K562 (cell line): Measurements from ENCODE around the gene C2CD2. TPM values are rescaled to one million over a fixed set of nuclear protein-coding genes. Genes with fewer than 3 reads are reported as not detected.
A peak's percentile ranks its signal among the peaks of the same experiment; 100 is the strongest.

ENCODE experiments used
- CCNT2 ChIP-seq: IDR thresholded peaks from 2 replicates; pipeline ENCODE4 v1.6.1; 2011; ENCODE audit warnings: borderline replicate concordance, low read depth, mild to moderate bottlenecking, moderate library complexity, mixed read lengths, low read length; ENCODE audit not compliant: insufficient read length; ENCODE audit errors: extremely low read depth
- CTCFL ChIP-seq: IDR thresholded peaks from 2 replicates; pipeline ENCODE4 v1.6.1; 2011; ENCODE audit warnings: borderline replicate concordance, low read depth, mild to moderate bottlenecking, moderate library complexity, low read length; ENCODE audit not compliant: insufficient read depth, poor library complexity, severe bottlenecking
- HDAC8 ChIP-seq: fragments of 450-650 bp; IDR thresholded peaks from 2 replicates; pipeline ENCODE4 v1.6.1; 2016; ENCODE audit warnings: mild to moderate bottlenecking, missing genetic modification characterization, moderate library complexity, missing compliant biosample characterization
- NKRF ChIP-seq: fragments of 450-650 bp; IDR thresholded peaks from 2 replicates; pipeline ENCODE4 v1.6.1; 2016; ENCODE audit warnings: borderline replicate concordance
- PHF20 ChIP-seq: fragments of 450-650 bp; IDR thresholded peaks from 2 replicates; pipeline ENCODE4 v1.6.1; 2018; ENCODE audit not compliant: partially characterized antibody
- PHF21A ChIP-seq: fragments of 450-650 bp; IDR thresholded peaks from 2 replicates; pipeline ENCODE4 v1.6.1; 2017; ENCODE audit warnings: low read depth, borderline replicate concordance
- SIX5 ChIP-seq, 2 experiments: IDR thresholded peaks; 2 replicates each; pipeline ENCODE4 v1.6.1; 2011; ENCODE audit warnings: low read length in 2 of 2, borderline replicate concordance in 1 of 2, low read depth in 1 of 2, mild to moderate bottlenecking in 1 of 2, moderate library complexity in 1 of 2; ENCODE audit not compliant: insufficient read depth in 1 of 2
- SMARCA5 ChIP-seq: fragments of 450-650 bp; IDR thresholded peaks from 2 replicates; pipeline ENCODE4 v1.6.1; 2016
- SMC3 ChIP-seq: conservative IDR thresholded peaks from 2 replicates; pipeline ENCODE4 v1.6.1; 2011; ENCODE audit warnings: low read depth, low read length, improper control_type of control experiment; ENCODE audit not compliant: insufficient read depth
- SP2 ChIP-seq: IDR thresholded peaks from 2 replicates; pipeline ENCODE4 v1.6.1; 2011; ENCODE audit warnings: mild to moderate bottlenecking, low read depth, low read length, moderate library complexity; ENCODE audit not compliant: poor library complexity, severe bottlenecking; ENCODE audit errors: extremely low read depth
- SRF ChIP-seq, 2 experiments: fragments of 250-450, 450-650 bp in 1 of 2; sonication (Bioruptor Pico) in 1 of 2; sonication (generic) in 1 of 2; formaldehyde crosslinking; IDR thresholded peaks; 2 replicates each; pipeline versions ENCODE4 v1.5.0 to v1.5.1; 2020 to 2022; ENCODE audit warnings: mild to moderate bottlenecking in 1 of 2, missing genetic modification reagents in 1 of 2
- TBL1XR1 ChIP-seq, 2 experiments: IDR thresholded peaks; 2 replicates each; pipeline ENCODE4 v1.6.1; 2012; ENCODE audit warnings: improper control_type of control experiment in 2 of 2, low read length in 2 of 2, mild to moderate bottlenecking in 1 of 2
- ZBTB17 ChIP-seq: fragments of 450-650 bp; formaldehyde crosslinking; IDR thresholded peaks from 2 replicates; pipeline ENCODE4 v1.4.0; 2020; ENCODE audit warnings: mild to moderate bottlenecking
- ZNF134 ChIP-seq: fragments of 250-450 bp; sonication (Bioruptor Pico); conservative IDR thresholded peaks from 2 replicates; pipeline ENCODE4 v1.4.0; 2020
- ZNF197 ChIP-seq: fragments of 200-800 bp; sonication (Bioruptor generic); IDR thresholded peaks from 2 replicates; pipeline ENCODE4 v1.6.1; 2016; ENCODE audit warnings: low read depth, missing genetic modification characterization, missing compliant biosample characterization
- polyA plus RNA-seq, 8 experiments: library from polyadenylated mRNA; depleted of rRNA in 4 of 8; stranded (reverse) in 5 of 8; unstranded in 3 of 8; fragments of >200 nt; fragmentation: Nextera tagmentation in 2 of 8; fragmentation: Illumina TruSeq in 1 of 8; extraction: Ambion mirVana in 2 of 8; extraction: Trizol in 1 of 8; gene quantifications; 2 replicates each; pipeline versions ENCODE4 v1.2.1 to v1.2.3, GENCODE V29; 2011 to 2014; ENCODE audit warnings: inconsistent platforms in 1 of 8, missing spikeins in 1 of 8
- total RNA-seq, 7 experiments: library from RNA; depleted of rRNA in 6 of 7; stranded (reverse); fragments of >200 nt in 6 of 7; fragmentation: Illumina TruSeq in 2 of 7; extraction: Trizol in 2 of 7; gene quantifications; 2 replicates each; pipeline versions ENCODE4 v1.2.1 to v1.2.3, GENCODE V29; 2011 to 2021; ENCODE audit warnings: low replicate concordance in 1 of 7
- TF ChIP-seq, protein P1 (sequence below): fragments of 250-450 bp; sonication (Bioruptor Pico); IDR thresholded peaks from 2 replicates; pipeline ENCODE4 v1.4.0; 2020
- TF ChIP-seq, protein P2 (sequence below): fragments of 450-650 bp; IDR thresholded peaks from 2 replicates; pipeline ENCODE4 v1.6.1; 2017; ENCODE audit warnings: antibody characterized with exemption, mild to moderate bottlenecking

C2CD2 gene
- total and polyA plus RNA-seq, 9 of the 15 experiments (the other 6 are each of a cell fraction or from before 2014, with no cell fraction given): 1.3 to 21.6 (median 12.1) TPM

DNA sequence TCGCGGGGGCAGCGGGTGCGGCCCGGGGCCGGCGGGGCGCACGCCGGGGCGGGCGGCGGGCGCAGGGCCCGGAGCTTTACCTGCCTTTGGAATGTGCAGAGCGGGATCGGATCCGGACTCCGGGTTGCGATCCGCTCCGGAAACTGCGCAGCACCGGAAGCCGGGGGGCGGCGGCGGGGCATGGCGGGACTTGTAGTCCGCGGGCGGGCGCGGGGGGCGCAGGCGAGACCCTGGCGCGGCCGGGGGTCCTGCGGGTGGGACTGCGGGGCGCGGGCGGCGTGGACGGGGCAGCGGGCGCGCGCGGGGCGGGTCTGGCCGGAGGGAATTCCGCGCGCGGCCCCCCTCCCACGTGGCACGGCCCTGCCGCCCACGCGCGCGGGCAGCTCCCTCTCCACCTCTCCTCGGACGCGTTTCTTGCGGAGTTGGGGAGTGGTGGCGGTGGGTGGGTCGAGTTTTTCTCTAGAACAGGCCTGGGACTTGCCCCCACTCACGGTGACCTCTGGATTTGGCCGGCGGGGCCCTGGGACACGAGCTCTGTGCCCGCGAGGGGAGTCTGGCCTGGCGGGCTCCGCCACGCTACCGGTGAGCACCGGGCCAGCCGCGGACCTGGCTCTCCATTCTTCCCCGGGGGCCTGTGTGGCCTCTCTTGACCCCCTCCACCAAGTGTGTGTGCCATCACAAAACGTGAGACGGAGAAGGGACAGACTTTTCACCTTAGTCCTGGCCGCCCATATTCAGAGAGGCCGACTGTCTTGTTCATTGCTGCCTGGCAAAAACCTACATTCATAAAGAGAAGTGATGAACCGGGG is 74.4 kb downstream of the C2CD2 start, which contains the start of gene PRDM15 (continued):
- TF ChIP-seq, protein P1, sequence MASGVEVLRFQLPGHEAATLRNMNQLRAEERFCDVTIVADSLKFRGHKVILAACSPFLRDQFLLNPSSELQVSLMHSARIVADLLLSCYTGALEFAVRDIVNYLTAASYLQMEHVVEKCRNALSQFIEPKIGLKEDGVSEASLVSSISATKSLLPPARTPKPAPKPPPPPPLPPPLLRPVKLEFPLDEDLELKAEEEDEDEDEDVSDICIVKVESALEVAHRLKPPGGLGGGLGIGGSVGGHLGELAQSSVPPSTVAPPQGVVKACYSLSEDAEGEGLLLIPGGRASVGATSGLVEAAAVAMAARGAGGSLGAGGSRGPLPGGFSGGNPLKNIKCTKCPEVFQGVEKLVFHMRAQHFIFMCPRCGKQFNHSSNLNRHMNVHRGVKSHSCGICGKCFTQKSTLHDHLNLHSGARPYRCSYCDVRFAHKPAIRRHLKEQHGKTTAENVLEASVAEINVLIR (CRISPR knock-in tag): no peak
- TF ChIP-seq NKRF (peak; percentile 34; the same call in 1 of the 2 replicates), PHF20 (peak; percentile 70), SMC3 (no peak), ZBTB17 (CRISPR knock-in tag) (no peak), SP2 (no peak), CTCFL (no peak), ZNF197 (peak; percentile 83), TBL1XR1 (IDR thresholded peaks at IDR 0.05; ENCODE audit: low read length in 2 of 2) (no peak), SIX5 (IDR thresholded peaks at IDR 0.05; ENCODE audit: borderline replicate concordance in 1 of 2, insufficient read depth in 1 of 2, low read depth in 1 of 2, low read length in 2 of 2) (peak; percentile 33 to 66), HDAC8 (tag) (peak; percentile 58; the same call in 1 of the 2 replicates), ZNF134 (CRISPR knock-in tag) (no peak), SMARCA5 (no peak), CCNT2 (peak; percentile 20), SRF (CRISPR knock-in tag; IDR thresholded peaks at IDR 0.05) (no peak), PHF21A (no peak)
- TF ChIP-seq, protein P2, sequence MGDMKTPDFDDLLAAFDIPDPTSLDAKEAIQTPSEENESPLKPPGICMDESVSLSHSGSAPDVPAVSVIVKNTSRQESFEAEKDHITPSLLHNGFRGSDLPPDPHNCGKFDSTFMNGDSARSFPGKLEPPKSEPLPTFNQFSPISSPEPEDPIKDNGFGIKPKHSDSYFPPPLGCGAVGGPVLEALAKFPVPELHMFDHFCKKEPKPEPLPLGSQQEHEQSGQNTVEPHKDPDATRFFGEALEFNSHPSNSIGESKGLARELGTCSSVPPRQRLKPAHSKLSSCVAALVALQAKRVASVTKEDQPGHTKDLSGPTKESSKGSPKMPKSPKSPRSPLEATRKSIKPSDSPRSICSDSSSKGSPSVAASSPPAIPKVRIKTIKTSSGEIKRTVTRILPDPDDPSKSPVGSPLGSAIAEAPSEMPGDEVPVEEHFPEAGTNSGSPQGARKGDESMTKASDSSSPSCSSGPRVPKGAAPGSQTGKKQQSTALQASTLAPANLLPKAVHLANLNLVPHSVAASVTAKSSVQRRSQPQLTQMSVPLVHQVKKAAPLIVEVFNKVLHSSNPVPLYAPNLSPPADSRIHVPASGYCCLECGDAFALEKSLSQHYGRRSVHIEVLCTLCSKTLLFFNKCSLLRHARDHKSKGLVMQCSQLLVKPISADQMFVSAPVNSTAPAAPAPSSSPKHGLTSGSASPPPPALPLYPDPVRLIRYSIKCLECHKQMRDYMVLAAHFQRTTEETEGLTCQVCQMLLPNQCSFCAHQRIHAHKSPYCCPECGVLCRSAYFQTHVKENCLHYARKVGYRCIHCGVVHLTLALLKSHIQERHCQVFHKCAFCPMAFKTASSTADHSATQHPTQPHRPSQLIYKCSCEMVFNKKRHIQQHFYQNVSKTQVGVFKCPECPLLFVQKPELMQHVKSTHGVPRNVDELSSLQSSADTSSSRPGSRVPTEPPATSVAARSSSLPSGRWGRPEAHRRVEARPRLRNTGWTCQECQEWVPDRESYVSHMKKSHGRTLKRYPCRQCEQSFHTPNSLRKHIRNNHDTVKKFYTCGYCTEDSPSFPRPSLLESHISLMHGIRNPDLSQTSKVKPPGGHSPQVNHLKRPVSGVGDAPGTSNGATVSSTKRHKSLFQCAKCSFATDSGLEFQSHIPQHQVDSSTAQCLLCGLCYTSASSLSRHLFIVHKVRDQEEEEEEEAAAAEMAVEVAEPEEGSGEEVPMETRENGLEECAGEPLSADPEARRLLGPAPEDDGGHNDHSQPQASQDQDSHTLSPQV: peak; percentile 92
